ENCODE results near the gene GLP1R.

Gene GLP1R

GRCh38 chr6:39137245-39137644, 88.7 kb downstream of the GLP1R start:
- DNase-seq = no peak

All from NCI-H2227 treated with DMSO at 0.1 percent for 48 hours (cell line).